ENCODE measurements around the gene BPGM. TPM values are rescaled to one million over a fixed set of nuclear protein-coding genes. Genes with fewer than 3 reads are reported as not detected.

Gene BPGM
- total and polyA plus RNA-seq, 9 of the 15 experiments (the other 6 are each of a cell fraction or from before 2014, with no cell fraction given) = 14.1 to 46.1 (median 21.2) TPM

DNA sequence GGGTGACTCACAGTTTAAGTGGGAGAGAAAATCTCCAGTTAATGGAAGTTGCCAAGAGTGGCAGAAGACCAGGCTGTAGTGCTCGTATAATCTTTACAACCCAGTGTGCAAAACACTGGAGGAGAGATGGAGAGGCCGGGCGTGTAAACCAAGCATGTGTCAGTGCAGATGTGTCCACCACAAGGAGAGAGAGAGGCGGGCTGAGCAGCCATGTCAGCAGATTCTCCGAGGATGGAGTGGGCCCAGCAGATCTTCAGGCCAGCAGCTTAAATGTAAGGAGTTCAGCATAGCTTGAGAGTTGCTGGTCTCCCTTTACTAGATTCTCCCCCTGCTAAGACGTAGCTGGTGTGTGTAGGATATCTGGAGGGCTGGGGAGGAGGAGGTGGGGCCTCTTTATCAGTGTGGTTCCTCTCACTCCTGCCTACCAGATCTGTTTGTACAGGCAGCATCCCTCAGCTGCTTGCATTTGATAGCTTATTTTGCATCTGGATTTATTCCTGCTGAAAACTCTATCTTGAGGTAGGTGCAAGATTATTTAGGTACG, 13.7 kb downstream of the BPGM start (continued):
- TF ChIP-seq ETS2 (tag; IDR thresholded peaks at IDR 0.05; ENCODE audit: borderline replicate concordance, poor library complexity, severe bottlenecking) (no peak), ZNF699 (CRISPR knock-in tag; IDR thresholded peaks at IDR 0.05; ENCODE audit: insufficient replicate concordance) (no peak), ZNF239 (CRISPR knock-in tag; IDR thresholded peaks at IDR 0.05) (no peak), PHB2 (IDR thresholded peaks at IDR 0.05; ENCODE audit: low read depth) (peak; percentile 77; the same call in 1 of the 2 replicates), SMAD4 (CRISPR knock-in tag; conservative IDR thresholded peaks at IDR 0.05) (peak; percentile 65), FOXK2 (conservative IDR thresholded peaks at IDR 0.05 in 1 of 2, IDR thresholded peaks at IDR 0.05 in 1 of 2; ENCODE audit: low read depth in 2 of 2) (0 out of 4 replicates have a peak, but pooled peaks of 1 of the 2 experiments have one; percentile 18), ZNF785 (CRISPR knock-in tag; IDR thresholded peaks at IDR 0.05) (no peak), RBM17 (IDR thresholded peaks at IDR 0.05; ENCODE audit: borderline replicate concordance, low read depth, low read length) (no peak), ELF2 (CRISPR knock-in tag; IDR thresholded peaks at IDR 0.05) (no peak), GTF2E2 (tag; IDR thresholded peaks at IDR 0.05) (no peak), ZNF23 (CRISPR knock-in tag; IDR thresholded peaks at IDR 0.05) (no peak), L3MBTL2 (IDR thresholded peaks at IDR 0.05) (no peak), HMG20B (CRISPR knock-in tag; IDR thresholded peaks at IDR 0.05) (no peak), PRMT5 (CRISPR knock-in tag; IDR thresholded peaks at IDR 0.05) (no peak), ZNF695 (CRISPR knock-in tag; IDR thresholded peaks at IDR 0.05) (no peak), DMBX1 (CRISPR knock-in tag; IDR thresholded peaks at IDR 0.05; ENCODE audit: borderline replicate concordance) (0 out of 2 replicates have a peak, but pooled peaks have one; percentile 24), ZNF347 (CRISPR knock-in tag; IDR thresholded peaks at IDR 0.05; ENCODE audit: low read depth) (no peak), ELF4 (CRISPR knock-in tag; IDR thresholded peaks at IDR 0.05) (no peak), NR2C1 (IDR thresholded peaks at IDR 0.05) (no peak), NR2C1 (tag; IDR thresholded peaks at IDR 0.05) (no peak), SRSF7 (optimal IDR thresholded peaks at IDR 0.05; ENCODE audit: low read depth, low read length) (no peak), YBX1 (IDR thresholded peaks at IDR 0.05) (no peak), CHD1 (IDR thresholded peaks at IDR 0.05; ENCODE audit: low read length) (no peak), ZFP1 (CRISPR knock-in tag; IDR thresholded peaks at IDR 0.05) (no peak), TEAD2 (tag; IDR thresholded peaks at IDR 0.05) (no peak), RFX5 (IDR thresholded peaks at IDR 0.05; ENCODE audit: low read depth, low read length) (no peak), CCAR2 (IDR thresholded peaks at IDR 0.05; ENCODE audit: low read depth, low read length) (no peak), SIX5 (IDR thresholded peaks at IDR 0.05; ENCODE audit: borderline replicate concordance in 1 of 2, insufficient read depth in 1 of 2, low read depth in 1 of 2, low read length in 2 of 2) (no peak), CBX2 (IDR thresholded peaks at IDR 0.05; ENCODE audit: insufficient read depth, low read length, poor library complexity, severe bottlenecking) (no peak)
- TF ChIP-seq, protein P1, sequence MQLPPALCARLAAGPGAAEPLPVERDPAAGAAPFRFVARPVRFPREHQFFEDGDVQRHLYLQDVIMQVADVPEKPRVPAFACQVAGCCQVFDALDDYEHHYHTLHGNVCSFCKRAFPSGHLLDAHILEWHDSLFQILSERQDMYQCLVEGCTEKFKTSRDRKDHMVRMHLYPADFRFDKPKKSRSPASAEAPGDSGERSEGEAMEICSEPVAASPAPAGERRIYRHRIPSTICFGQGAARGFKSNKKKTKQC (CRISPR knock-in tag; IDR thresholded peaks at IDR 0.05) = no peak
- TF ChIP-seq, protein P2, sequence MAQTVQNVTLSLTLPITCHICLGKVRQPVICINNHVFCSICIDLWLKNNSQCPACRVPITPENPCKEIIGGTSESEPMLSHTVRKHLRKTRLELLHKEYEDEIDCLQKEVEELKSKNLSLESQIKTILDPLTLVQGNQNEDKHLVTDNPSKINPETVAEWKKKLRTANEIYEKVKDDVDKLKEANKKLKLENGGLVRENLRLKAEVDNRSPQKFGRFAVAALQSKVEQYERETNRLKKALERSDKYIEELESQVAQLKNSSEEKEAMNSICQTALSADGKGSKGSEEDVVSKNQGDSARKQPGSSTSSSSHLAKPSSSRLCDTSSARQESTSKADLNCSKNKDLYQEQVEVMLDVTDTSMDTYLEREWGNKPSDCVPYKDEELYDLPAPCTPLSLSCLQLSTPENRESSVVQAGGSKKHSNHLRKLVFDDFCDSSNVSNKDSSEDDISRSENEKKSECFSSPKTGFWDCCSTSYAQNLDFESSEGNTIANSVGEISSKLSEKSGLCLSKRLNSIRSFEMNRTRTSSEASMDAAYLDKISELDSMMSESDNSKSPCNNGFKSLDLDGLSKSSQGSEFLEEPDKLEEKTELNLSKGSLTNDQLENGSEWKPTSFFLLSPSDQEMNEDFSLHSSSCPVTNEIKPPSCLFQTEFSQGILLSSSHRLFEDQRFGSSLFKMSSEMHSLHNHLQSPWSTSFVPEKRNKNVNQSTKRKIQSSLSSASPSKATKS (CRISPR knock-in tag; IDR thresholded peaks at IDR 0.05) = no peak

Measured in K562 (cell line).